GM21737 (cell line): ENCODE results near the gene SPIB.
A peak's percentile ranks its signal among the peaks of the same experiment; 100 is the strongest.
"Not testable (repeated sequence)": the region's sequence is repeated elsewhere in the genome, so short reads cannot be mapped to it uniquely, and the experiment has no call there.

Experiments used
- ATAC-seq: cut with Tn5 transposase; IDR thresholded peaks from one replicate; pipeline ENCODE4 v1.9.1; 2021; ENCODE audit warnings: mild to moderate bottlenecking, moderate library complexity; ENCODE audit not compliant: unreplicated experiment

The SPIB gene

DNA sequence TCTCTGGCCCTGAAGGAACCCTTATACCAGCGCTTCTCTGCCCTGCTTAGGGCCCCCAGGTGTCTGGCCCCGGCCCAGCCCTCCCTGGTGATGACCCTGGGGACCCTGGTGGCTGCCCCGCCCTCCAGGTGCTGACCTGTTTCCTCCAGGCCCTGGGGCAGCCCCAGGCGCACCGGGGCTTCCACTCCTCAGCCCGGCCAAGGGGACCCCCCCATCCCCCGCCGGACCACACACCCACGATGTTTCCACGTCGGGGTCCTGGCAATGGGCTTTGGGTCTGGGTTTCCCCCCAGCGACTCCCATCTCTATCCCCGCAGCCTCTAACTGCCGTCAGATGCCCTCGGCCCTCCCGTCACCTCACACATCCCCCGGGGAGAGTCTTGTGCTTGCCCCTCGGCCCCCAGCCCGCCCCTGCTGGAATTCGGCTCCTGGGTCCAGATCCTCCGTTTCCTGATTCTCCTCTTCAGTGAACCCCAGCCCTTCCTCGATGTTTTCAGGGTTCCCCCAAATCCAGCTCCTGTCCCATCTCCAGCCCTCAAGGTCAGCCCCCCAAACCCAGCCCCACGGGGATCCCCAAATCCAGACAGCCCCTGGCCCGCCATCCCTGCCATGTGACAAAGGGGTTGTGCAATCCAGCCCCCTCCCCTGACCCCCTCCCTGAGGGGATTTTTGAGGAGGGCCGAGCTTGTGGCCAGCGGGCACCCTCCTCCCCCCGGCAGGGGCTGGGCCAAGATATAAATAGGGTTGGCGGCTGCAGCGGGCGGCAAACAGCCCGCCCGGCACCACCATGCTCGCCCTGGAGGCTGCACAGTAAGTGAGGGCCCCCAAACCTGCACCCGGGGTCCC lies at the start of gene SPIB:
TSS of gene SPIB (plus strand) at position 763 of the 846 bp plus-strand sequence. CDS start at position 788, 25 bp downstream.
- ATAC-seq, result no peak

DNA sequence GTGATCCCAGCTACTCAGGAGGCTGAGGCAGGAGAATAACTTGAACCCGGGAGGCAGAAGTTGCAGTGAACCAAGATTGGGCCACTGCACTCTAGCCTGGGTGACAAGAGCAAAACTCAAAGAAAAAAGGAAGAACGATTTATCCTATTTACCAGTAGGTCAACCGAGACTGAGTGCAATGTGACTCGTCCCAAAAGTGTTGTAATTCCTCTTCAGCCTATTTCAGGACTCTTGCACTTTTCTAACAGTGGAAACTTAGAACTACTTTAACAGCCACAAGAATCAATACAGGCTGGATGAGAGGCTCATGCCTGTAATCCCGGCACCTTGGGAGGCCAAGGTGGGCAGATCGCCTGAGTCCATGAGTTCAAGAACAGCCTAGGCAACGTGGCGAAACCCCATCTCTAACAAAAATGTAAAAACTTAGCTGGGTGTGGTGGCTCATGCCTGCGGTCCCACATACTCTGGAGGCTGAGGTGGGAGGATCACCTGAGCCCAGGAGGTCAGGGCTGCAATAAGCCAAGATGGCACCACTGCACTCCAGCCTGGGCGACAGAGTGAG lies 46.7 kb upstream of the SPIB start:
- ATAC-seq, result no peak

DNA sequence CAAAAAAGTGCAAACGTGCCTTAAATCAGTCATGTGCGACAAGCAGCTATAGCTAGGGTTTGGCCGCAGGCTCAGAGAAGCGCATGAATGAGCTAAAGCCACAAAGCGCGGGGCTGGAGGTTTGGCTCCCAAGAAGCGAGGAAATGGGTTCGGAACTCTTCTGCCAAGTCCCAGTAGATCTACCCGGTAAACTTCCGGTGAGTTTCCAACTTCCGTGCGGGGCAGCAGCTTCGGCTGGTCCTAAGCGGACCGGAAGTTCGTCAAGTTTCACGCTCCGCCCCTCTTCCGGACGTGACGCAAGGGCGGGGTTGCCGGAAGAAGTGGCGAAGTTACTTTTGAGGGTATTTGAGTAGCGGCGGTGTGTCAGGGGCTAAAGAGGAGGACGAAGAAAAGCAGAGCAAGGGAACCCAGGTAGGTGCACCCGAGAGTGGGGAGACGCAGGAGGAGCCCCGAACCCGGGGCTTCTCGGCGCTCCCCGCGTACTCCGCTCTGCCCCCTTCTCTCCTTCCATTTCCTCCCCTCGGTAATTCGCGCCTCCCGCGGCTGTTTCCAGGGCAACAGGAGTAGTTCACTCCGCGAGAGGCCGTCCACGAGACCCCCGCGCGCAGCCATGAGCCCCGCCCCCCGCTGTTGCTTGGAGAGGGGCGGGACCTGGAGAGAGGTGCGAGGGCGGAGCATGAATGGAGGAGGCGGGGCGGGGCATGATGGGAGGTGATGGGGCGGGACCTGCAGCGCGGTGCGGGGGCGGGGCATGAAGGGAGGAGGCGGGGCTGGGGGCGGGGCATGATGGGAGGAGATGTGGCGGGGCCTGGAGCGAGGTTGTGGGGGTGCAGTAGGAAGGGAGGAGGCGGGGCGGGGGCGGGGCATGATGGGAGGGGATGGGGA lies 42.3 kb upstream of the SPIB start, which contains the start of gene NR1H2:
TSS of gene NR1H2 (plus strand) at position 292 of the 885 bp plus-strand sequence. CDS start 1,149 bp downstream, outside the sequence.
- peak; percentile 70 for ATAC-seq

DNA sequence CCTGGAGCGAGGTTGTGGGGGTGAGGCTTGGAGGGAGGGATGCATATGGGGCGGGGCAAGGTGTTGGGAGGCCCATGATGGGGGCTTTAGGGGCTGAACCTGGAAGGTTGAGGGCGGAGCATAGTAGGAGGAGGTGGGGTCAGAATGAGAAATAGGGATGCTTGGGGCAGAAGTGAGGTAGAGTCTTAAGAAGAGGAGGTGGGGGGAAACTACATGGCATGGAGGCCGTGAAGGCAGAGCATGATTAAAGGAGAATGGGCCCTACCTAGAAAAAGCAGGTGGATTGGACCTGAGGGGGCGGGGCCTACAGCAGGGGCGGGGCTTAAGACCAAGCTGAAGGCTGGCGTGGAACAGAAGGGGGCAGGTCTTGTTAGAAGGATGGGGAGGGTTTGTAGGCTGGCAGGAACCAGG lies 41.7 kb upstream of the SPIB start:
- ATAC-seq, result peak; percentile 13

DNA sequence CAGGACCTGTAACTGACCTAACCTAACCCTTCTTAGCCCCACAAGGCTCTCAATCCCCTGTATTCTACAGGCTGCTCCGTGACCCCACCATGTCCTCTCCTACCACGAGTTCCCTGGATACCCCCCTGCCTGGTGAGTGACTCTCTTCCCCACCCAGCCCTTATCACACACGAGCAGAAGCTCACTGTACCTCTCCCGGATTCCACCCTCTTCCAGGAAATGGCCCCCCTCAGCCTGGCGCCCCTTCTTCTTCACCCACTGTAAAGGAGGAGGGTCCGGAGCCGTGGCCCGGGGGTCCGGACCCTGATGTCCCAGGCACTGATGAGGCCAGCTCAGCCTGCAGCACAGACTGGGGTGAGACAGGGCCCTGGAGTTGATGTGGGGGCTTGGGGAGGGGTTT lies 41.2 kb upstream of the SPIB start:
- no peak for ATAC-seq

DNA sequence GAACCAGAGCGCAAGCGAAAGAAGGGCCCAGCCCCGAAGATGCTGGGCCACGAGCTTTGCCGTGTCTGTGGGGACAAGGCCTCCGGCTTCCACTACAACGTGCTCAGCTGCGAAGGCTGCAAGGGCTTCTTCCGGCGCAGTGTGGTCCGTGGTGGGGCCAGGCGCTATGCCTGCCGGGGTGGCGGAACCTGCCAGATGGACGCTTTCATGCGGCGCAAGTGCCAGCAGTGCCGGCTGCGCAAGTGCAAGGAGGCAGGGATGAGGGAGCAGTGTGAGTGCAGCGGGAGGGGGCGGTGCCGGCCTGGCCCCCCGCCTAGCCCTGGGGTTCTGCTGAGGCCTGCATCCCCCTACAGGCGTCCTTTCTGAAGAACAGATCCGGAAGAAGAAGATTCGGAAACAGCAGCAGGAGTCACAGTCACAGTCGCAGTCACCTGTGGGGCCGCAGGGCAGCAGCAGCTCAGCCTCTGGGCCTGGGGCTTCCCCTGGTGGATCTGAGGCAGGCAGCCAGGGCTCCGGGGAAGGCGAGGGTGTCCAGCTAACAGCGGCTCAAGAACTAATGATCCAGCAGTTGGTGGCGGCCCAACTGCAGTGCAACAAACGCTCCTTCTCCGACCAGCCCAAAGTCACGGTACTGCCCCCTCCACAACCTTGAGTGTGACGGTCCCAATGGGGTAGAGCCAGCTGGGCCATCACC lies 40.4 kb upstream of the SPIB start:
- ATAC-seq, result no peak

DNA sequence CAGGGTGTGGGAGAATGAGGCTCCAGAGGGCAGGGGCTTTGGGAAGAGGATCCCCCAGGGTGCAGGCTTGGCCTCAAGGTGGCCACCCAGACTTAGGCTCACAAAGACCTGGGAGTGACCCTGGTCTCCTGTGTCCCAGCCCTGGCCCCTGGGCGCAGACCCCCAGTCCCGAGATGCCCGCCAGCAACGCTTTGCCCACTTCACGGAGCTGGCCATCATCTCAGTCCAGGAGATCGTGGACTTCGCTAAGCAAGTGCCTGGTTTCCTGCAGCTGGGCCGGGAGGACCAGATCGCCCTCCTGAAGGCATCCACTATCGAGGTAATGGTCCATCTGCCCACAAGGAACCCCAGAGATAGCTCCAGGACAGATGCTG lies 39.9 kb upstream of the SPIB start:
- no peak for ATAC-seq

DNA sequence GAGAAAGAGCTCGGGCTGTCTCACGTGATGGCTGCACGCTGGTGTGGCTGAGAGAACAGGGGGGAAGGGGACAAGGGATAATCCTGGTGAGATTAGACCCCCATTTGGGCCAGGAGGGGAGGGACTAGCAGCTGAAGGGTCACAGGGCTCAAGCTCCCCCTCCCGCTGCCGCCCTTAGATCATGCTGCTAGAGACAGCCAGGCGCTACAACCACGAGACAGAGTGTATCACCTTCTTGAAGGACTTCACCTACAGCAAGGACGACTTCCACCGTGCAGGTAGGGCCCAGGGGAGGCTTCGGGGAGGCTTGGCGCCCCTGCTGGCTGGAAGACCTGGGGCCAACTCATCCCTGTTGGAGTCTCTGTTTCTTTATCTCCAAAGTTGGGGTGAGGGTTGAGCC lies 39.1 kb upstream of the SPIB start:
- ATAC-seq, result no peak

DNA sequence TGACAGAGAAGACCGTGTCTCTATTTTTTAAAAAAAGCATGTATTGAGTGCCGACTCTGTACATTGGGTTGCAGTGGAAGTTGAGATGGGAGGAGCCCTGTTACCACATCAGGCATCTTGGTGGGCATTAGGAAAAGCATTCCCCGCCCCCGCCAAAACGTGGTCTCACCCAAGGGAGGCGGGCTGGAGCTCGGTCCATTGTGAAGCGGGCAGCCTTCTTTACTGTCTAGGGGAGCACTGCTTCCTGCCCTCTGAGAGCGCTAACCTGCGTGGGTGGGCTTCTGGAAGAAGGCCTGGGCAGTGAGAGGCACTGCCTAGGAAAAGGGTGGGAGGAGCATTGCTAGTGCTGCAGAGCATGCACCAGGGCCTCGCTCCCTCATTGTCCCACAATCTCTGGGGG lies 38.6 kb upstream of the SPIB start:
- no peak for ATAC-seq

DNA sequence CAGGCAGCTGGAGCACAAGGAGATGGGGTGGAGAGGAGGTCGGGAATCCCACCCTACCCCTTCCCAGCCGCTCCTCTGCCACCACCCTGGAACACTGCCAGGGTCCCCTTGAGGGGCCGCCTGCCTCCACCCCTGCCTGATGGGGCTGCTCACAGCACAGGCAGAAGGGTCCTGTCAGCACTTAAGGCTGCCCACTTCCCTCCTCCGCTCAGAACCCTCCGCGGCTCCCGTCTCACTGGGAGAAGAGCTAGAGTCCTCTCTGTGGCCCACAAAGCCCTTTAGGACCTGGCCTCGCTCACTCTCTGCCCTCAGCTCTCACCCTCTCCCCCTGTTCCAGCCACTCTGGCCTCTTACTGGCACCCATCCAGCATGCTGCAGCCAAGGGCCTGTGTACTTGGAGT lies 38.0 kb upstream of the SPIB start:
- ATAC-seq, result no peak

DNA sequence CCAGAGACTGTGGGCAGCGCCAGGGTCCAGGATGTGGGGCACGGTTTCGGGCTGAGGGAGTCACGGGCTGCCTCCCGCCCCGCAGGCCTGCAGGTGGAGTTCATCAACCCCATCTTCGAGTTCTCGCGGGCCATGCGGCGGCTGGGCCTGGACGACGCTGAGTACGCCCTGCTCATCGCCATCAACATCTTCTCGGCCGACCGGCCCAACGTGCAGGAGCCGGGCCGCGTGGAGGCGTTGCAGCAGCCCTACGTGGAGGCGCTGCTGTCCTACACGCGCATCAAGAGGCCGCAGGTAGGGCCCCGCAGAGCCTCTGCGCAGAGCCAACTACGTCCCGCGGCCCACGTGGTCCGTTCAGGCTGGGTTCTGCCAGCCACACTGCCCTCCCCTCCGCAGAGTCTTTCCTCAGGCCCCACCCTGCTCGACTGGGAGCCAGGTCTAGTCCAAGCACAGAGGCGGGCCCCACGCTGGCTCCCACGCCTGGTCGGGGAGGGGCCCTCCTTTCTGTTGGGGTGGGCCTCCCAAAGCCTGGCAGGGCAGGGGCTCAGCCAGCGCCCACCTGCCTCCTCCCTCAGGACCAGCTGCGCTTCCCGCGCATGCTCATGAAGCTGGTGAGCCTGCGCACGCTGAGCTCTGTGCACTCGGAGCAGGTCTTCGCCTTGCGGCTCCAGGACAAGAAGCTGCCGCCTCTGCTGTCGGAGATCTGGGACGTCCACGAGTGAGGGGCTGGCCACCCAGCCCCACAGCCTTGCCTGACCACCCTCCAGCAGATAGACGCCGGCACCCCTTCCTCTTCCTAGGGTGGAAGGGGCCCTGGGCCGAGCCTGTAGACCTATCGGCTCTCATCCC lies 36.6 kb upstream of the SPIB start:
- no peak for ATAC-seq

DNA sequence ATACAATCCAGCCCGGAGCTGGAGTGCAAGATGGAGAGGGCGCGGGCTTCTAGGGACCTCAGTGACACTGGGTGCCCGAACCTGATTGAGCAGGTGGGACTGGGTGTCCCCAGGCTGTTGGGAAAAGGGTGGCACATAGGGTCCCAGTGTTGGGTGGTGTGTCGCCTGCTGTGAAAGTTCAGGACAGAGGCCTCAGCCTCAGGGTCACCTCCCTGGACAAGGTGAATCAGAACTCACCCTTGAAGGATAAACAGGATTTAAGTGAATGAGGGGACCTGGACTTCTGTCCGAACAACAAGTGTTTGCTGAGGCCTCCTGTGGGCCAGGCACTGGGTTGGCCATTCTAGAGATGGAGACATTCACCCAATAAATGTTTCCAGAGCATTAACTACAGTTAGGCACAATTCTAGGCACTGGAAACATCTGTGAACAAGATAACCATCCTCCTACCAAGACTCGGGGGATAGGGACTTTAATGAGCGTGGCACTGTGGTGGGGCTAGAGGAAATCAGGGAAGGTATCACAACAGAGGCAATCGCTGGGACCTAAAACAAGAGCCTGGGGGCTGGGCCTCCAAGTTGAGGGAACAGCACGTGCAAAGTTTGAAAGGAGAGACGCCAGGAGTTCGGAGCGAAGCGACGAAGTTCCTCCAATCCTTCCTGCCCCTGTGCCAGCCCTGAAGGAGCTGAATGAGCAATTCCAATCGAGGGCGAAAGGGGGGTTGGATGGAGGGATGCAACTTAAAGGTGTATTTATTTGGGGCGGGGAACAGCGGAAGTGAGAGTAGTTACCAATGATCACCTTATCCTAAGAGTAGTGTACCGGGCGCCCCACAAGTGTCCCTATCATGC lies 35.5 kb upstream of the SPIB start:
- no peak for ATAC-seq

DNA sequence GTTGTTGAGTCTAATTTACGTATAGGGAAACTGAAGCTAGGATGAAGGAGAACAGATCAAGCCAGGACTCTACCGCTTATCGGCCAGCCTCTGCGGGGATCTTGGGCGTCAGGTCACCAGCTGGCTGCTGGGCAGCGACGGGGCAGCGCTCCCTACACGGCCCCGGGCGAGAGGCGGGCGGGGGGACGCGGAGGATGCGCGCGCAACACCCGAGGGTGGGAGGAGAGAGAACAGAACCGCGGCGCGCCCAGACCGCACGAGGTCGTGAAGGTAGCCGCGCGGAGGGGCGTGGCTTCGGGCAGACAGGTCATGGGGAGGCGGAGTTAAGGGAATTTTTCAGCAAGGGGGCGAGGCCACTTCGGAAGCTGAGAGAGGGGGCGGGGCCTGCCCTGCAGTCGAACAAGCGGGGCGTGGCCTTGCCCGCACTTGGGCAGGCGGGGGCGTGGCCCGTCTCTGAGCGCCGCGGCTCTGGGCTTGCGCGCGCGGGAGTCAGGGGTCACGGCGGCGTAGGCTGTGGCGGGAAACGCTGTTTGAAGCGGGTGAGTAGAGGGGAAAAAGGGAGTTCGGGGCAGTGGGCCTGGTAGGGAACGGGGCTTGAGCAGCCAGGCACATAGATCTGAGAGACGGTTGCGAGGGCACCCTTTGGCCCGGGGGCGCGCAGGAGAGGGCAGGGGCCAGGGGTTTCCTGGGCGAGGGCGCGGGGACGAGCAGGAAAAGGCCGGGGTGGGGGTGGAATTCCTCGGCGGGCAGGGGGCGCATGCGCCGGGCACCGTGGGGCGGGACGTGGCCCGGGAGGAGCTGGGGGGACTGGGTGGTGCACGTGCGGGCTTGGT lies 34.7 kb upstream of the SPIB start, which contains the start of gene POLD1:
TSS of gene POLD1 (plus strand) at position 496 of the 833 bp plus-strand sequence. CDS start 14,505 bp downstream, outside the sequence.
- peak; percentile 77 for ATAC-seq

DNA sequence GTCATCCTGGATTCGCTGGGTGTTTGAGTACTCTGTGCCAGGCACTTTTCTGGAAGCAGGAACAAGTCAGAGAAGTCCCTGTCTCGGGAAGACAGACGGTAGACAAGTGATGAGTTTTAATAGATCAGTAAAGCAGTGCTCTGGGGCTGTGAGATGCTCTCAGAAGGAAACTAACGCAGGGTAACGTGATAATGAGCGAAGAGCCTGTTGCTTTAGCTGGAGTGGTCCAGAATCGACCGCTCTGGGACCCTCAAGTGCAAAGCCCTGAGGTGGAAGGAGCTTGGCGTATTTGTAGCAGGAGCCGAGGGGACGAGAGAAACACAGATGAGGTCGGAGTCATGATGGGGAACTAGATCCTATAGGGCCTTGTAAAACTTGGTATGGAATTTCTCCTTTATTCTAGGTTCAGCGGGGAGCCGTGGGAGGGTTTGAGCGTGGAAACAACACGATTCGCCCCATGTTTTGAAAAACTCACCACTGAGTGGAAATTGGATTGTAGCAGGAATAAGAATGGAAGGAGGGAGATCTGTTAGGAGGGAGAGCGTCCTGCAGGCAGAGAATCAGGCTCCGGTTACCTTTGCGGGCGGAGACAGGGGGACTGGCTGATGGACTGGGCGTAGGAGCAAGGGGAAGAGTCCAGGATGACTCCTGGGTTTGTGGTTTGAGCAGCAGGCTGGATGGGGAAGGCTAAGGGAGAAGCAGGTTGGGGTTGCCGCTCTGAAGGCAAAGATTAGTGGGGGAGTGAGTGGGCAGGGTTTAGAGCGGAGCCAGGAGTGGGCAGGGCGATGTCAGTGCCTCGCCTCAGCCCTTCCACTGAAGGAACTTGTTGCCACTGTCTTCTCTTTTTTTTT lies 33.8 kb upstream of the SPIB start:
- no peak for ATAC-seq

DNA sequence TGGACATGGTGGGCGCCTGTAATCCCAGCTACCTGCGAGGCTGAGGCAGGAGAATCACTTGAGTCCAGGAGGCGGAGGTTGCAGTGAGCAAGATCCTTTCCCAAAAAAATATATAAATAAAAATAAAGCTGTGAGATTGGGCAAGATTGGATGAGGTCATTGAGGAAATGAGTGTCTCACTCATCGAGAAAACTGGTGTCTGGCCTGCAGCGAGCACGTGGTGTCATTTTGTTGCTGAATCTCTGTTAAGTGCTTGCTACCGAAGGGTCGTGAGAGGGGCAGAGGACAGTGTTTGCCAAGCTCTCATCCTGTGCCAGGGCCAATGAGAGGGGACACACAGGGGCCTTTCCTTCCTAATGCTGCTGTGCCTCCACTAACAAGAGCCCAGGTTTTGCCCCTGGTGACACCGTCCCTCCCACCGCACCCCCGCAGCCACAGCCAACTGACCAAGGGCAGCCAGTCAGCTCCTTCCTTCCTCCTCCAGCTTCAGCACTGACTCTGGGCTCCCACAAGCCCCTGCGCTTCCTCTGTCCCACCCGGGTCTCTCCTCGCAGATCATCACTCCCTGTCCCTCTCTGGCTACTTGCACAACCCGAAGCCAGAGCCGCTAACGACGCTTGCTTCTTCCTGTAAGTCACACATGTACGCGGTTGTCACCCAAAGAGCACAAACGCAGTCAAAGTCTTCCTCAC lies 31.4 kb upstream of the SPIB start:
- ATAC-seq, result no peak

DNA sequence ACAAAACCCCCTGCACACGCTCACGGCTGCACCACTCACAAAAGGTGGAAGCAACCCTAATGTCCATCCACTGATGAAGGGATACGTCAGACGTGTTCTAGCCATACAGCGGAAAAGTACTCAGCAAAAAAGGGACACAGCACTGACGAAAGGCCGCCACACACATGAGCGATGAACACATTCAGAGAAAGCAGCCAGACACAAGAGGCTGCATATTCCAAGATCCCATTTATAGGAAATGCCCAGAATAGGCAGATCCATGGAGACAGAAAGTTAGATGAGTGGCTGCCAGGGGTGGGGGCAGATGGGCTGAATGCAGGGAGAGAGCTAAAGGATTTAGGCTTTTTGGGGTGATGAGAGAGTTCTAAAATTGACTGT lies 30.9 kb upstream of the SPIB start:
- no peak for ATAC-seq

DNA sequence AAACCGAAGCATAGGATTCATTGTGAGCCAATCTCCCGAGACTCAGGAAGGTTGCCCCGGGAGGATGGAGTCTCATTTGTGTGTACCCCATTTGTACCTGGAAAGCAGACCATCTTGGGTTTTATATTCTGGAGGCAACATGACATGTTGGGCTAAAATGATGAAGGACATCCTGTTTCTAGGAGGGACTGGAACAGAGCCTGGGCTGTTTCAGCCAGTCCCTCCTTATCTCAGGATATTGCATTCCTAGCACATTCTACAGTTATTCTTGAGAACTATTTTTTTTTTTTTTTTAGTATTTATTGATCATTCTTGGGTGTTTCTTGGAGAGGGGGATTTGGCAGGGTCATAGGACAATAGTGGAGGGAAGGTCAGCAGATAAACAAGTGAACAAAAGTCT lies 28.4 kb upstream of the SPIB start:
- ATAC-seq, result not testable (repeated sequence)
